ENCODE data around the gene FBXO2. TPM values are rescaled to one million over a fixed set of nuclear protein-coding genes. Genes with fewer than 3 reads are reported as not detected.

The FBXO2 gene
- total RNA-seq, 1 donor from 2014 or later, result 6.1 TPM

DNA sequence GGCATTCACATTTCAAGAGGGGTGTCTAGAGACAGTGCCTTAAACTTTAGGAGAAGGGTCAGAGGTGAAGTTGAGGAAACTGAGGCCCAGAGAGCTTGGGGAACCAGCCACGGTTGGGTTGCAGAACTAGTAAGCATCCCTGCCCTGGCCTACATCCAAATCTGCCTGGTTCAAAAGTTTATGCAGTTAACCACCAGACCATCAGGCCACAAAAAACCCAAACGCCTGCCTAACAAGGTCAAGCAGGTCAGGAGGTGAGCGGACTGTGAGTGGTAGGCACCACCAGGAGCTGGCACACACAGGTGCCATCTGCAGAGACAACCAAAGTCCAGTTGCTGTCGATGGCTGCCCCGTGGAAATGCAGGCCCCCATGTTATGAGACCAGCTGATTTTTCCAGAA is 51.2 kb downstream of the FBXO2 start:
- no peak for FAIRE-seq

DNA sequence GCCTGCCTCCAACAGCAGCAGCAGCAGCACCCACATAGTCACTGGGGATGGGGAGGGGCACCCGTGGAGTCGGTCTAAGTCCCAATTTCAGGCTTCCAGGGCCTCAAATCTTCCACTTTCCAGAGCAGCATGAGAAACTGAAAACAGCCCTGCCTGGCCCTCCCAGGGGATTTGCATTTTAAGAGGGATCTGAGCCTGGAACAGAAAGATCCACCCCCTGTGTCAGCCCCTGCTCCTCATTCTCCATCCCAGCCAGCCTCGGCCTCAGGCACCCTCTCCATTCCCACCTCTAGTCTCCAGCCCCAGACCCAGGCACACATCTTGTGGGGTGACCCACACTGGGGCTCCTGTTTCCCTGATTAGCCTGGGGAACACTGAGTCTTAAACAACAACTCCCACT is 51.8 kb downstream of the FBXO2 start:
- DNase-seq (ENCODE audit: low spot score in 2 of 2) (no peak), FAIRE-seq (no peak)

More for the DNA sequence above, 51.2 kb downstream of the FBXO2 start:
- no peak for DNase-seq (ENCODE audit: low spot score in 2 of 2)

DNA sequence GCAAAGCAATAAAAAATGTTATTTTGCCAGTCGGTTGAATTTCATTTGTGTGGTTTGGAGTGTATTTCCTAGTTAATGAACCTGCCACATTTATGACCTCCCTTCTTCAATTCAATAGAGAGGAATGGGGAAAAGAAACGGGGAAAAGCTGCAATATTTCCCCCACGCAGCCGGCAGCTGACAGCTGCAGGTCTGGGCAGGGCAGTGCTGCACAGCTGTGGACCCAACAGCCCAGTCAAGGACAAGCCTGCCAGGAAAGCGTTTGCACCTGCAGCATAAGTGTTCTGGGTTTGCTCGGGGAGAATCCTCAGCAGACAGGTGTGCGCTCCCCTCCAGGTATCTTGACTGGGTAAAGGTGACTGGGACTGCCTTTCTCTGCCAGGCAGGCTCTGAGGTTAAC is 53.4 kb downstream of the FBXO2 start:
- DNase-seq (ENCODE audit: low spot score in 2 of 2) (no peak), FAIRE-seq (no peak)

GRCh38 chr1:11599891-11600576 is 54.2 kb downstream of the FBXO2 start:
- FAIRE-seq (no peak), DNase-seq (ENCODE audit: low spot score in 2 of 2) (no peak)

DNA sequence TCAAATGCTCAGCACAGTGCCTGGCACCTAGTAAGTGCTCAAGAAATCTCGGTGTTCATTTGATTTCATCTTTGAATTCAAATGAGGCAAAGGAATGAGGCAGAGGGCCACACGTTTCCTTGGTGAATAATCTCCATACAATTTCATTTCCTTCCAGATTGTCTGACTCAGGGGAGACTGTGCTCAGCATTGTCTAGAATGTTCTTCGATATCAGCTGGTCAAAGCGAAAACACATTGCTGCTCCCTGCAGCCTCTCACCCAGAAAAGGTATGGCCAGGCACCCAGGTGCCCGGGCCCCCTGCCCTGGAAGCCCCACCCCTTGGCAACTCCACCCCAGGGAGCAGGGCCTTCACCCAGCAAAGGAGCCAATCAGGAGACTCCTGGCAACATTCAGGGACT is 55.8 kb downstream of the FBXO2 start:
- FAIRE-seq (no peak), DNase-seq (ENCODE audit: low spot score in 2 of 2) (no peak)

Other genes starting within 250 kb of the FBXO2 start
- gene DISP3, start 175.3 kb downstream of the FBXO2 start, total RNA-seq, result 12.2 TPM
- gene FBXO44, start 448 bp upstream of the FBXO2 start, total RNA-seq, result 33.0 TPM
- 5.3 TPM for gene FBXO6, start 9.8 kb upstream of the FBXO2 start, total RNA-seq
- gene MAD2L2, start 26.7 kb upstream of the FBXO2 start, total RNA-seq, result 54.2 TPM
- gene DRAXIN, start 37.3 kb upstream of the FBXO2 start, total RNA-seq, result 137 TPM
- 2.4 TPM for gene AGTRAP, start 81.7 kb upstream of the FBXO2 start, total RNA-seq
- not detected for gene C1orf167, start 107.8 kb upstream of the FBXO2 start, total RNA-seq
- 24.5 TPM for gene MTHFR, start 151.5 kb upstream of the FBXO2 start, total RNA-seq
- 14.7 TPM for gene CLCN6, start 151.8 kb upstream of the FBXO2 start, total RNA-seq
- 3.3 TPM for gene NPPA, start 193.4 kb upstream of the FBXO2 start, total RNA-seq
- gene NPPB, start 204.5 kb upstream of the FBXO2 start, total RNA-seq, result 0.41 TPM